Non-pigmented ciliary epithelial cell (primary cell): ENCODE data around the gene PTPRN.
"Not testable (repeated sequence)": the region's sequence is repeated elsewhere in the genome, so short reads cannot be mapped to it uniquely, and the experiment has no call there.

Experiments
- DNase-seq: peaks from one replicate; pipeline ENCODE4 v3.0.0-alpha.2; 2010; ENCODE audit warnings: low read depth

The PTPRN gene

DNA sequence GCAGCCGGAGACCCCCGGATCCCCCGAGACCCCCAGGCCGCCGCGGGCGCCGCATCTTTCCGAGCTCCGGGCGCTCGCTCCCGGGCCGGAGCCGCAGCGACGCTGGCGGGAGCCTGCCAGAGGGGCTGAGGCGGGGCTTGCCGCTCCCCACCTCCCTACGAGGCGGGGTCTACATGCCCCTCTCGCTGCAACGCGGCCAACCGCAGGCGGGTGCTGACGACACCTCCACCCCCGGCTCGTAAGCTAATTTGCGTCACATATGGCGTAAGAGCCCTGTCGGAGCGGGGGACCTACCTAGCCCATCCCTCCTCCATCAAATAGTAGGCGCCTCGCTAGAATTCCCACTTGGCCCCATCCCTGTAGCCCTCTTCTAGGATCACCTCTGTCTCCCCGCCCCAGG, at the start of gene PTPRN:
TSS of gene PTPRN (minus strand) at position 124 of the 400 bp plus-strand sequence. CDS start at position 55, 69 bp downstream.
- no peak for DNase-seq

DNA sequence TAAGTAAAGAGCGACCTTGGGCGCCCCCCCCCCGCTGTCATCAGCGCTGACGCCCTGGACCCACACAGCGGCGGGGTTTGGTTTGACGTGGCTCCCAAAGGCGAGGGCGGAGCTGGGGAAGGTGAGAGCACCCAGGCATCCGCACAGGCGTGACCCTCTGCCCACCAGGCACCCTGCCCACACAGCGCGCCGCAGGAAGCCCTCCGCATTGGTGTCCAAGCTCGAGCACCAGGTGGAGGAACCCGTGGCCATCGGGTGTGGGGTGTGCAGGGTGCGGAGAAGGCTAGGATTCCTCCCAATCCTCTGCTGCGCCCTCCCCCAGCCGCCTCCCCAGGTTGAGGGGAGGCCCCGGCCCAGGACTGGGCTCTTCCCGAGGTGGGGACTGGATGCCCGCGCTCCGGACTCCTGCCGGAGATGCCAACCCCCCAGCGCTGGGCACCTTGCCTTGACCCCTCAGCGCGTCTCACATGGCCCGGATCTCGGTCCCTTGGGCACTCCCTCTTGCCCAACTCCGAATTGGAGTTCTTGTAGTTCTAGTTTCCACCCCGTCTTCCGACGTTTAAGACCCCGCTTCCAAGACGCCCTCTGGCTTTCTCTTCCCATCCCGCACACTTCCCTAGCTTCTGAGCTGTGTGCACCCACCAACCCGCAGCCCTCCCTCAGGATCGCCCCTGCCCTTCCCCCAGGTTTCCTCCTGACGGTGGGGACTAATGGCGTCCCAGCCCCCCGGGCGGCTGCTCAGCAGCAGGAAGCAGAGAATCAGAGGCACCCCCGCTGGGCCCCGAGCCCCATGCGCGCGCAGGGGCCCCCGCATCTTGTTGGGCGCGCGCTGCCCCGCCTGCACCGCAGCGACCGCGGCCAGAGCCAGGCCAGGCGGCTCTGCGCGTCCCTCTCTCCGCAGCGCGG, 49.2 kb upstream of the PTPRN start:
- no peak for DNase-seq

DNA sequence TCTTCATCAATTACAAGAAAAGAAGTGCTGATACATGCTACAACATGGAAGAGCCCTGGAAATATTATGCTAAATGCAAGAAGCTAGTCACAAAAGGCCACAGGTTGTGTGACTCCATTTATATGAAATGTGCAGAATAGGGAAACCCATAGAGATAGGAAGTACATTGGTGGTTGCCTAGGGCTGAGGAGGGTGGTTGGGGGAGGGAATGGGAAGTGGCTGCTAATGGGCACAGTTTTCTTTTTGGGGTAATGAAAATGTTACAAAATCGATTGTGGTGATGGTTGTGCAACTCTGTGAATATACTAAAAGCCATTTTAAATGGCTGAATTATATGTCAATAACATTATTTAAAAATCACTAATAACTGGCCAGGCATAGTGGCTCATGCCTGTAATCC, 47.6 kb upstream of the PTPRN start:
- no peak for DNase-seq

DNA sequence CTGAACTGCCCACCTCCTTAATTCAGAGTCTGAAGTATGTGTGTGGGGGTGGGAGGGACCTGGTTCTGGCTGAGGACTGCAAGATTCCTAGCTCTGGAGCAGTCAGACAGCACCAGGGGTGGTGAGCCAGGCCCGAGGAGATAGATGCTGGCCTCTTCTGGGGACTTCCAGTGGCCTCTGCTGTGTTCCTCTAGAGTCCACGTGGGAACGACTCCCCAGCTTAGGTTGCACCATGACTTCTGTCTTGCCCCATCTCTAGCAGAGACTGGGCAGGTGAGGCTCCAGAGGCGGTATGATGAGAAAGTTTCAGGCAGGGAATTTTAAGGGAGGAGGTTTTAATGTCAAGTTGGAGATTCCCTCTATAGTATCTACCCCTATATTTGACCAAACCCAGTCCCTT, 45.4 kb upstream of the PTPRN start:
- no peak for DNase-seq

DNA sequence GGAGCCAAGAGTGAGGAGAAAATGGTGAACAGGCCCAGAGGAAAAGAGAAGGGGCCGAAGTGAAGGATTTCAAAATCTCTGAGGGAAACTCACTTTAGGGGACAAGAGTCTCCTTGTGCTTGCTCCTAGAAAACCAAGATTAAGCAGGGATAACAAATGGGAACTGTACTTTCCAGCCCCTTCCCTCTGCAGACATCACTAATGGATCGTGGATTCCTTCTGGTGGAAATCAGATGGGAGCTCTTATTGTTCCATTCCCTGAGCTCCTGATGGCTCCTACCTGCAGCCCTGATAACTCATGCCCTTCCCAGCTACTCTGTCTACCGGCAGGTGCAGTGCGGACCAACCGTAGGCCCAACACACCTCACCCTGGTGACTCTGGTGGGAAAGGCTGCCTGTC, 43.9 kb upstream of the PTPRN start:
- DNase-seq, result no peak

DNA sequence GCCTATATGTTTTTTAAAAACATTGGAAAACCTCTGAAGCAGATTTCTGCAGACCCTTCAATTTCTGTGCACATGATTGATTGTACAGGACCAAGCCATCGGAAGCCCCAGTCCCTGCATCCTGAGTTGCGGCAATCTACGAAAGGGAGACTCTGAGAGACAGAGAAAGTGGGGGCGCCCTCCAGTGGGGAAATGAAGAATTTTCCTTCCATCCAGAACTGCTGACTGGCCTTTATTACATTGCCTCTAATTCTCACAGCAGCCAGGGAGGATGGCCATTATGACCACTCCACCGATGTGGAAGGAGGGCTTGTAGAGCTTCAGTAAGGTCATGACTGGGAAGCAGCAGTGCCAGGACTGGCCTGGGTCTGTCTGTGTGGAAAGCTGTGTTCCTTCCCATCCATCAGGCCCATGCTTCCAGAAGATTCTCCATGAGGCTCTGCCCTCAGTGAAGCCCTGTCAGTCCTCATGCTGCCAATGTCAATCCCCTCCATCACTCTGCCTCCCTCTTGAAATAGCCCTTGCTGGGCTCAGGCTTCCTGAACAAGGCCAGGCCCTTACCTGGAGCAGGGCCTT, 43.3 kb upstream of the PTPRN start:
- DNase-seq, result no peak

DNA sequence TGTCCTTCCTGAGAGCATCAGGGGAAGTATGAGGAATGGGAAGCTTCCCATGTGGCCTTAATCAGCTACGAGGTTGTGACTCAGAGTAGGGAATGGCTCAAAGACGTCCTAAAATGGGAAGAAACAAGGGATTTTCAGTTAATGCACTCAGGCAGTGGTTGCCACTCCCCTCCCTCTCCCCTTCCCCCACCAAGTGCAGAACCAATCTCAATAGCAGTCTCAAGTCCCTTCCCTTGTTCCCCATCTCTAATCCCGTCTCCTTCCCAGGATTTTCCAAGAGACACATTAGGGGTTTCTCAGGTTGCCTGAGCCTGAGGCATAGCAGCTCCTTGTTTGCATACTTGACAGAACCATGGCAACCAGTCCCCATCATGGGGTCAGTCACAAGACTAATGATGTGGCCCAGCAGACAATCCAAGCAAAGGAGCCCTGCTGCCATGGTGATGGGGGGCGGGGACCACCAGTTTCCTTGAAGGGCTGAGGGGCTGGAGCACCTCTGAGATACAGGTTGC, 41.6 kb upstream of the PTPRN start:
- no peak for DNase-seq

DNA sequence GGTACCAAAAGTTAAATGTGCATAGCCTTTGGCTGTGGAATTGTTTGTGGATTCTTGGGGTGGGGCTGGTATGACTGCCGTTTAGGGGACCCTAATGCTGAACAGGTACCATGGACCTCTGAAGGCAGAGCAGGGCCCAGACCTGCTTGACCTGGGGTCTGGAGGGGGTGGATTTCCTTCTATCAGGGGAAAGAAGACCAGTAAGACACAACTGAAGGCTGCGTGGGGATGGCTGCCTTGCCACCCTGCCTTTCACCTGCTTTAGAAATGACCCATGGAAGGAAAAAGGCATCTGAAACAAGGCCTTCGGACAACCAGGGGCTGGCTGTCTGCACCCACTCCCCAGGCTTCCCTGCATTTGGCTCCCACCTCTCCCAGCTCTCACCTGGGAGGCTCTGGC, 41.0 kb upstream of the PTPRN start:
- DNase-seq, result no peak

DNA sequence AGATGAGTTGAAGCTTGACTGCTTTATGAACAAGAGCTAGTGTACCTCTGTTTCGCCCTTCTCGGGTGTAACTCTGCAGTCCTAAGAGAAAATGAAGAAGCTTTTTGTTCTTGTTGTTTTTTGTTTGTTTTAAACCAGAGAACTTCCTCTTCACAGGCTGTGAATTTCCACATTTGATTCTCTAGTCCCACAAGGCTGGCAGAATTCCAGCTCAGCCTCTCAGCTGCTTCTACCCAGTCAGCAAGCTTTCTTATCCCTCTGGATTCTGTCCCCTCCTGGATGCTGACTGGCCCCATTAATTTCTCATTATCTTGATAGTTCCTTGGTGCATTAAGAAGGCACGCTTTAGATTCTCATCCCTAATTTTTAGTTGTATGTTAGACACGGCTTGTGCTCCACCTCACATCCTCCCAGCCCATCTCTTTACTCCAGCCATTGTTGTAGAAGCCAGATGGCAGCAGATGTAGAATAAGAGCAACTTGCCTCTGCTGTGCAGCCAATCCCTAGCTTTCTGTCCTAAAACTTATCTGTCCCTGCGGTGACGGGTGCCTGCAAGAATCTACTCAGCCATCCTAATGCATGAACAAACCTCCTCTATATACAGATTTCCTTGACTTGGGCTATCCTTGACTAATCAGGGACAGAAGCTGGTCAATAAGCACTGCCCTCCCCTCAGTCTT, 35.7 kb upstream of the PTPRN start:
- no peak for DNase-seq

DNA sequence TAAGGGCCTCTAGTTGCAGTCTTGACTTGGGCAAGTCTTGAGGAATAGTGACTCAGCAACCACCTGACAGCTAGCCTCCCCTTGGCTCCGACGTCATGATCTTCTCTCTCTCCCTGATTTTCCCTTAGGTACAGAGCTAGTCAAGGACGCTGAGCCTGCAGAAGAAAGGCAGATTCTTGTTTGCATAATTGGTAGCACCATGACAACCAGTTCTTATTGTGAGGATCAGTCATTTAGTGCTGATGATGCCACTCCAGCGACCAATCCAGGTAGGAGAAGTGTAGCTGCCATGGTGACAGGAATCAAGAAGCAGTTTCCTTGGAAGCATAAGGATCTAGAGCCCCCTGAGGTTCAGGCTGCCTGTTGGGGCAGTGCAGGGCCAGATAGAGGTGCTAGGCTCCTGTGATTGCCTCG, 26.2 kb upstream of the PTPRN start:
- DNase-seq, result no peak

DNA sequence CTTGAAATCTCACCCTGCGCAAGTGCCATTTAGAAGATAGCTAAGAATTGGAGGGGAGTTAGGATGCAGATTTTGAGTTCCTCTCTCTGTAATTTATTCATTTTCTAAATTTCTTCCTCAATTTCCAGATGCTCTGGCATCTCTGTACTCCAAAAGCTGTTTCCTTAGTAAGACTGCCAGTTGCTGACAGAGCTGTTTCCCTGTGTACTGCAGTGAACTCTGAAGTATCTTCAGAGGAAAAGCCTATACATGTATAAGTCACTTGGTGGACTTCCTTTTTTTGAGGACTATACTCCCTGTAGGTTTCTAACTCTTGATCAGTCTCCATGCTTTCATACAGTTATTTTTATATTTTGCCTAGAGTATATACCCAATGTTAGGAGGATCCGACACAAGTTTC, 24.9 kb upstream of the PTPRN start:
- no peak for DNase-seq

DNA sequence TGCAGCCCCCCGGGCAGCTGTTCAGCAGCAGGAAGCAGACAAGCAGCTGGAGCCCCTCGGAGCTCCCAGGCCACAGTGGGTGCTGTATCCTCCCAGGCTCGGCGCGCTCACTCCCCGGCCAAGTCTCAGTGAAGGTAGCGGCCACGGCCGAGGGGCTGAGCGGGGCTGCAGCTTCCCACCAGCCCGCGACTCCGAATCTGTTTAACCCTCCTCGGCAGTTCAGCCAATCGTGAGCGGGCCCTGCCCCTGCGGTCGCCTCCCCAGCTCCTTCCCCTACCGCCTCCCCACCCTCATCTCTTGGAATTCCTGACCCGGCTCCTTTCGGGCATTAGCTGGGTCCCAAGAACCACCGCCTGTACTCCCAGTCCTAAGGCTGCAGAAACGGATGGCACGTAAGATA, 23.3 kb upstream of the PTPRN start, which contains the start of gene RESP18:
TSS of gene RESP18 (minus strand) at position 203 of the 400 bp plus-strand sequence.
- DNase-seq, result no peak

DNA sequence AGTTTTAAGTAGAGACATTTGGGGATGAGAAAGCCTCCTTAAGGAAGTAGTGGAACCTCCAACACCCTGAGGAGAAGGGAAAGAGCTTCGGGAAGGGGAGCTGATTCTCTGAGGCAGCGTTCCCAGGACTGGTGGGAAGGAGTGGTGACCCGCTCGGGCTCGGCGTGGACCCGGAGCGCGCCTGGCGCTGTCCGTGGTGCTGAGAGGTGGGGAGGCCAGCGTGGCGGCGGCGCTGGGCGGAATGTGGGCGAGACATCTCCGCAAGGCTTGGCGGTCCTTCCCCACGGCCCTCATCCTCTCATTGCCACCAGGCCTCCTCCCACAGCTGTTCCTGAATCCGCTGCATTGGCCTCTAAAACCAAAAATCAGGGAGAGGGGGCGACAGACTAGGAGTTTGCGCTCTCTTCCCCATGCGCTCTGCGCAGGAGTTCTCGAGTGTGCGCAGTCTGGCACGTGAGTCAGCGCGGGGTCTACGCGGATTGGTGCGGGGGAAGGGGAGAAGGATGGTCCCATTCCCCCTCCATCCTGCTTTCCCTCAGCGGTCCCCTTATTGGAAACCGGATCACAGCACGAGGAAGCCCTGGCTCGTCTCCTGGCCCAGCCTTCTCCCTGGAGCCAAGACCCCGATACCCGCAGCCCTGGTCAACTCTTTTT, 22.5 kb upstream of the PTPRN start:
- no peak for DNase-seq

DNA sequence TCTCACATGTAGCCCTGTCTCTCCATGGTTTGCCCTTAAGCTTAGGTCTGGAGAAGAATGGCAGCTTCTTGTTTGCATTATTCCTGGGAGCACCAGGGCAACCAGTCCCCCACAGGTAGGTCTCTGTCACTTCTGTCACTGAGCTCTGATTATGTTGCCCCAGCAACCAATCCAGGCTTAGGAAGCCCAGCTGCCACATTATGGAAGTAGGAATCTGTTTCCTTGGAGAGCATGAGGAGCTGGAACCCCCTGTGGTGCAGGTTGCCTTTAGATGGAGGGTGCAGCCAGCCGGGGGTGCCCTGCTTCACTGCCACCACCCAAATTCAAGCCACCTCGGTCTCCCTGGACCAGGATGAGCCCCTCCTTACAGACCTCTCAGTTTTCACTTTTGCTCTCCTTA, 18.5 kb upstream of the PTPRN start:
- DNase-seq, result no peak

DNA sequence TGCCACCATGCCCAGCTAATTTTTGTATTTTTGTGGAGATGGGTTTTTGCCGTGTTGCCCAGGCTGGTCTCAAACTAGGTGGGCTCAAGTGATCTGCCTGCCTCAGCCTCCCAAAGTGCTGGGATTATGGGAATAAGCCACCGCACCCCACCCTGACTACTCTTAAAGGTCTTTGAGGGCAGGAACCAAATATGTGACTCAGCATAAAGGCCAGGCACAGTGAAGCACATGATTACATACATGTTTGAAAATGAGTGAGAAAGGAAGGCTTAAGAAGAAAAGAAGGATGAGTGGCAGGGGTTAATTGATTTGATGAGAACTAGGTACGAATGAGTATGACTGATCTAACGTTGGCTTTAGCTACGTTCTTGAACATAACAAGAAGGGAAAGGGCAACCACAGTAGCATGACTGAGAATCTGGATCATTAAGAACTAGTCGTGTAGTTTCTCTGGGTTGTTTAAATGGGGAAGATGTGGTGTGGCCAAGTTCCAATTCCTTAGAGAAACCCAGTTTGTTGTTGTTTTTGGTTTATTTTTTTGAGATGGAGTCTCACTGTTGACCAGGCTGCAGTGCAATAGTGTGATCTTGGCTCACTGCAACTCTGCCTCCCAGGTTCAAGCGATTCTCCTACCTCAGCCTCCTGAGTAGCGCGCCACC, 16.6 kb upstream of the PTPRN start:
- no peak for DNase-seq

DNA sequence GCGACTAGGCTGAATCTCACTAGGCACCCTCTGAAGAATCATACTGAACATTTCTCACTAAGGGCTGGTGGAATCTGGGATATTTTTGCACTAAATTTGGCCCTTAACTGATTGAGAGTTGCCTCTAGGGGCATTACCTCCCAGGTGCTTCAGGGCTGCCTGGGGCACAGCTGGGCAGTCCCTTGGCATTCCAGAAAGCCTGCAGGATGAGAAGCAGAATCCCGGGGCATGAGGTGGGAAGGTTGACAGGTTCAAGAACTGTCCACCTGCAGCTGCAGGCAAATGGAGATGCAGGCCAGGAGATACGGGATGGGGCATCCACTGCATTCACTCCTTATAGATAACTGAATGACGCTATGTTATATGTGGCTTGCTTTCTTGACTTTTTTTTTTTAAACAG, 15.9 kb upstream of the PTPRN start:
- no peak for DNase-seq

DNA sequence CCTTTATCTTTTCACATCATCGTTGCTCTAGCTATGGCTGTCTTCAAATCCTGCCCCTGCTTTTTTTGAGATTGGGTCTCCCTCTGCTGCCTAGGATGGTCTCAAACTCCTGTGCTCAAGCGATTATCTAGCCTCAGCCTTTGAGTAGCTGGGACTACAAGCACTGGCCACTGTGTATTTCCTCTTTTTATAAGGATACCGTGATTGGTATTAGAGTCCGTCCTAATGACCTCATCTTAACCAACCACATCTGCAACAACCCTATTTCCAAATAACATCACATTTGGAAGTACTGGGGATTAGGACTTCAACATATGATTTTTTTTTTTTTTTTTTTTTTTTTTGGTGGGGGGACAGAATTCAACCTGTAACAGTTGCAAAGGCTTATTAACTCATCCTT, 14.2 kb upstream of the PTPRN start:
- DNase-seq, result no peak

DNA sequence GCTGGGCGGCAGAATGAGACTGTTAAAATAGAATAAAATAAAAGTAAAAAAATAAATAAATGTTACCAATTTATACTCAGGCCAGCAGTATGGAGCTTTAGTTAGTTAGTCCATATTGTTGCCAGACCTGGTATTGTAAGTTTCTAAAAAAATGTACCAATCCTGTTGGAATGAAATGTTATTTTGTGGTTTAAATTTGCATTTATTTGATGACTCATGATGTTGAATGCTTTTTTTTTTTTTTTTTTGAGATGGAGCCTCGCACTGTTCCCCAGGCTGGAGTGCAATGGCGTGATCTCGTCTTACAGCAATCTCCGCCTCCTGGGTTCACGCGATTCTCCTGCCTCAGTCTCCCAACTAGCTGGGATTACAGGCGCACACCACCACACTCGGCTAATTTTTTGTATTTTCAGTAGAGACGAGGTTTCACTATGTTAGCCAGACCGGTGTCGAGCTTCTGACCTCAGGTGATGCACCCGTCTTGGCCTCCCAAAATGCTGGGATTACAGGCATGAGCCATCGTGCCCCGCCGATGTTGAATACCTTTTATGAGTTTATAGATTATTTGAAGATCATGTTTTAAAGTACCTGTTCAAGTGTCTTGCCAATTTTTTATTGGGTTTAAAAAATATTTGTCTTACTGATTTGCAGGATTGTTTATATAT, 5.7 kb upstream of the PTPRN start:
- DNase-seq, result no peak

DNA sequence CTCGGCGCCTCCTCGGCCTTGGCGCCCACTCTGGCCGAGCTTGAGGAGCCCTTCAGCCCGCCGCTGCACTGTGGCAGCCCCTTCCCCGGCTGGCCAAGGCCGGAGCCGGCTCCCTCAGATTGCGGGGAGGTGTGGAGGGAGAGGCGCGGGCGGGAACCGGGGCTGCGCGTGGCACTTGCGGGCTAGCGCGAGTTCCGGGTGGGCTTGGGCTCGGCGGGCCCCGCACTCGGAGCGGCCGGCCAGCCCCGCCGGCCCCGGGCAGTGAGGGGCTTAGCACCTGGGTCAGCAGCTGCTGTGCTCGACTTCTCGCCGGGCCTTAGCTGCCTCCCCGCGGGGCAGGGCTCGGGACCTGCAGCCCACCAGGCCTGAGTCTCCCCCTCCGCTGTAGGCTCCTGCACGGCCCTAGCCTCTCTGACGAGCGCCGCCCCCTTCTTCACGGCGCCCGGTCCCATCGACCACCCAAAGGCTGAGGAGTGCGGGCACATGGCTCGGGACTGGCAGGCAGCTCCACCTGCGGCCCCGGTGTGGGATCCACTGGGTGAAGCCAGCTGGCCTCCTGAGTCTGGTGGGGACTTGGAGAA, 3.6 kb upstream of the PTPRN start:
- DNase-seq, result not testable (repeated sequence)

DNA sequence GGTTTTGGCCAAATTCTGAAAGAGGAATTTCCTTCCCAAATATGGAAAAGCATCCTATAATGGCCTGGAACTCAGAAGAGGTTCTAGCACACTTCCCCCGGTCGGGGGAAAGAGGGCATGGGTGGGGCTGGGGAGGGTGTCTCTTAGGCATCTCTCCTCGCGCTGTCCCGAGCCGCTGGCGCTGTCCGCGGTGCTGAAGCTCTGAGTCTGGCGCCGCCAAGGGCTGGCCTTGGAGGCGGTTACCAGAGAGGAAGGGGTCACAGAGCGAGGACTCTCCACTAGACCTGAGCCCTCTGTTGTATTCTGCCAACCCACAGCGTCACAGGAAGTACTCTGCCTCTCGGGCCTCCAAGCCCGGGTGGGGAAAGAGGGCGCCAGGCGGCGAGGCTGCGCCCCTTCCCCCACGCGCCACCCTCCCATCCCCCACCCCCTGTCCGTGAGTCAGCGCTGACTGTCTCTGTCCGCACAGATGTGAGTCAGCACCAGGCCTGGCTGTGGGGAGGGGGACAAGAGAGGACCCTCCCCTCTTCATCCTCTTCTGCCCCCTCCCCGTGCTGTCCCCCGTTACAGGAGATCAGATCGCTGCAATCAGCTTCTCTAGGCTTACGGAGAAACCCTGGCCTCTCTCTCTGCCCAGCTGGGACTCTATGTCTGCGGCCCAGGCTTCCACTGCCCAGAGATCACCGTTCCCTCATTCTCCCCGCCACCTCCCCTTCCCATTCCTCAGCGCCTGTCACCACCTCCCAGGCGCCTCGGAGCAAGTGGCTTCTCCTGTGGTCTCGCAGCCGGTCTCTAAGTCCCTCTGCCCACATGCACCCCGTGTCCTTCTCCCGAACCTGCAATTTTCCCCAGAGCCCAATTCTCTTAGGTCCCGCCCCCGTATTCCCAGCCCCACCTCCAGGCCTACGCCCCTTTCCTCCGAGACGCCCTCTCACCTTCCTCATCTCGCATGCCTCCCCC, 779 bp downstream of the PTPRN start:
- DNase-seq, result no peak
